ENCODE results near the gene SLC37A4. TPM values are rescaled to one million over a fixed set of nuclear protein-coding genes. Genes with fewer than 3 reads are reported as not detected.

SLC37A4 gene
- total and polyA plus RNA-seq, 2 of the 13 experiments (the other 11 are each of a cell fraction or from before 2014, with no cell fraction given): 43.0 to 56.1 TPM

- 0 out of 2 replicates have a peak, but pooled peaks have one; percentile 8 for TF ChIP-seq ZXDC (CRISPR knock-in tag; IDR thresholded peaks at IDR 0.05)
- no peak; the same call in 1 of the 2 replicates for TF ChIP-seq ZNF543 (CRISPR knock-in tag; IDR thresholded peaks at IDR 0.05)
- no peak for TF ChIP-seq SMC3 (IDR thresholded peaks at IDR 0.05; ENCODE audit: low read length)
- no peak for TF ChIP-seq ZNF800 (CRISPR knock-in tag; IDR thresholded peaks at IDR 0.05)
- TF ChIP-seq ZNF598 (CRISPR knock-in tag; IDR thresholded peaks at IDR 0.05; ENCODE audit: borderline replicate concordance): no peak
- TF ChIP-seq EZH2 (conservative IDR thresholded peaks at IDR 0.05; ENCODE audit: low read depth, low read length): no peak
- no peak for TF ChIP-seq SRSF4 (IDR thresholded peaks at IDR 0.05; ENCODE audit: low read depth, low read length, poor library complexity, severe bottlenecking)
- peak; percentile 94 for TF ChIP-seq SAP130 (CRISPR knock-in tag; IDR thresholded peaks at IDR 0.05; ENCODE audit: low read depth)
- no peak for TF ChIP-seq RBM39 (IDR thresholded peaks at IDR 0.05; ENCODE audit: low read depth, low read length, poor library complexity, severe bottlenecking)
- TF ChIP-seq ZNF550 (CRISPR knock-in tag; IDR thresholded peaks at IDR 0.05; ENCODE audit: borderline replicate concordance): no peak
- TF ChIP-seq ATM (IDR thresholded peaks at IDR 0.05; ENCODE audit: borderline replicate concordance): no peak
- no peak; the same call in 1 of the 2 replicates for TF ChIP-seq ZHX1 (CRISPR knock-in tag; IDR thresholded peaks at IDR 0.05; ENCODE audit: low read depth)
- 0 out of 2 replicates have a peak, but pooled peaks have one; percentile 51 for TF ChIP-seq ZNF503 (CRISPR knock-in tag; IDR thresholded peaks at IDR 0.05)
- peak; percentile 69; the same call in 1 of the 2 replicates for TF ChIP-seq BATF2 (CRISPR knock-in tag; IDR thresholded peaks at IDR 0.05)
- TF ChIP-seq ZNF777 (CRISPR knock-in tag; IDR thresholded peaks at IDR 0.05): no peak
- TF ChIP-seq ZNF367 (CRISPR knock-in tag; IDR thresholded peaks at IDR 0.05; ENCODE audit: borderline replicate concordance): no peak
- TF ChIP-seq ZNF10 (CRISPR knock-in tag; IDR thresholded peaks at IDR 0.05; ENCODE audit: borderline replicate concordance, low read depth): no peak
- no peak for TF ChIP-seq TRIM24 (CRISPR knock-in tag; IDR thresholded peaks at IDR 0.05)
Observed at GRCh38 chr11:119018074-119018938, 12.4 kb downstream of the SLC37A4 start, which contains the start of the genes RPS25 and TRAPPC4 (continued).

All from HepG2 (cell line).